Cortex of kidney (tissue), 1 donor: ENCODE data around the gene TNFAIP8L3.
"Not testable (repeated sequence)": the region's sequence is repeated elsewhere in the genome, so short reads cannot be mapped to it uniquely, and the experiment has no call there.

Experiments used
- DNase-seq: peaks from one replicate; lab custom pipeline; 2025; lab: John Stamatoyannopoulos, UW

TNFAIP8L3 gene

GRCh38 chr15:51094606-51095569 lies at the start of gene TNFAIP8L3:
Gene TNFAIP8L3 (minus strand): TSS chr15:51094906. CDS start chr15:51094595, 311 bp downstream.
- no peak for DNase-seq

GRCh38 chr15:51144021-51144532 lies 49.4 kb upstream of the TNFAIP8L3 start:
- no peak for DNase-seq

GRCh38 chr15:51140347-51140746 lies 45.6 kb upstream of the TNFAIP8L3 start:
- not testable (repeated sequence) for DNase-seq

- no peak for DNase-seq
These were observed 44.4 kb upstream of the TNFAIP8L3 start for GRCh38 chr15:51139091-51139490.

GRCh38 chr15:51137880-51138430 lies 43.2 kb upstream of the TNFAIP8L3 start:
- DNase-seq = no peak

- no peak for DNase-seq
These were observed 42.3 kb upstream of the TNFAIP8L3 start for GRCh38 chr15:51137024-51137423.

- DNase-seq = no peak
These were observed 40.6 kb upstream of the TNFAIP8L3 start for GRCh38 chr15:51135276-51135675.

- no peak for DNase-seq
These were observed 39.9 kb upstream of the TNFAIP8L3 start for GRCh38 chr15:51134416-51135199.

GRCh38 chr15:51133140-51133765 lies 38.5 kb upstream of the TNFAIP8L3 start:
- no peak for DNase-seq

GRCh38 chr15:51132384-51133139 lies 37.9 kb upstream of the TNFAIP8L3 start:
- DNase-seq = no peak

- no peak for DNase-seq
These were observed 37.0 kb upstream of the TNFAIP8L3 start for GRCh38 chr15:51131596-51132290.

- no peak for DNase-seq
These were observed 35.6 kb upstream of the TNFAIP8L3 start for GRCh38 chr15:51130344-51130743.

- no peak for DNase-seq
These were observed 35.0 kb upstream of the TNFAIP8L3 start for GRCh38 chr15:51129535-51130188.

GRCh38 chr15:51128701-51129100 lies 34.0 kb upstream of the TNFAIP8L3 start:
- no peak for DNase-seq

GRCh38 chr15:51126842-51127241 lies 32.1 kb upstream of the TNFAIP8L3 start:
- no peak for DNase-seq

- not testable (repeated sequence) for DNase-seq
These were observed 28.3 kb upstream of the TNFAIP8L3 start for GRCh38 chr15:51123002-51123401.

GRCh38 chr15:51121631-51122225 lies 27.0 kb upstream of the TNFAIP8L3 start:
- no peak for DNase-seq

- DNase-seq = no peak
These were observed 26.4 kb upstream of the TNFAIP8L3 start for GRCh38 chr15:51121118-51121517.

GRCh38 chr15:51119120-51119519 lies 24.4 kb upstream of the TNFAIP8L3 start:
- DNase-seq = no peak
